NCI-H187 treated with DMSO at 0.1 percent for 48 hours (cell line): ENCODE results near the gene CMTM1.

Experiments
- DNase-seq: peaks from one replicate; lab custom pipeline; 2025; lab: John Stamatoyannopoulos, UW

The CMTM1 gene, protein sequence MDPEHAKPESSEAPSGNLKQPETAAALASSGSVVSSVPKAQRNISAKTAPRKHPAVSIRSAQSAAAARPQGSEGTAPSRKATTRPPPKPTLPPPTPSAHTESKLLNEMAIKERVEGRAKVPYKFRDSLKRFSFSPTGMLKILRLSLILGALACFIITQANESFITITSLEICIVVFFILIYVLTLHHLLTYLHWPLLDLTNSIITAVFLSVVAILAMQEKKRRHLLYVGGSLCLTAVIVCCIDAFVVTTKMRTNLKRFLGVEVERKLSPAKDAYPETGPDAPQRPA

GRCh38 chr16:66566051-66566901, at the start of gene CMTM1:
TSS of gene CMTM1 (plus strand) at chr16:66566439. CDS start at chr16:66566514, 75 bp downstream.
- DNase-seq = no peak

DNA sequence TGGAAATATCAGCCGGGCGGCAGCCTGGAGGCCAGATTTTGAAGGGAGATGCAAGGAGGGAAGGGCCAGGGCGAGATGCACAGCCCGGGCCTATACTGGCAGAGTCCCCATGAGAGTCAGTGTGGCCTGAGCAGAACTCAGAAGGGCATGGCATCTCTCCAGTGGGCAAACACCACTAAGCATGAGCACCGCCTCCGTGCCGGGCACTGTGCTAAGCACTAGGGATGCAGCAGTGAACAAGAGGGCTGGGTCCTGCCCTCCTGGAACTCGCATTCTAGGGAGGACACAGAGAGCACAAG, 49.8 kb upstream of the CMTM1 start:
- no peak for DNase-seq

- DNase-seq = no peak
Observed at GRCh38 chr16:66516808-66517585, 49.2 kb upstream of the CMTM1 start.

GRCh38 chr16:66517586-66518263, 48.5 kb upstream of the CMTM1 start:
- DNase-seq = no peak

DNA sequence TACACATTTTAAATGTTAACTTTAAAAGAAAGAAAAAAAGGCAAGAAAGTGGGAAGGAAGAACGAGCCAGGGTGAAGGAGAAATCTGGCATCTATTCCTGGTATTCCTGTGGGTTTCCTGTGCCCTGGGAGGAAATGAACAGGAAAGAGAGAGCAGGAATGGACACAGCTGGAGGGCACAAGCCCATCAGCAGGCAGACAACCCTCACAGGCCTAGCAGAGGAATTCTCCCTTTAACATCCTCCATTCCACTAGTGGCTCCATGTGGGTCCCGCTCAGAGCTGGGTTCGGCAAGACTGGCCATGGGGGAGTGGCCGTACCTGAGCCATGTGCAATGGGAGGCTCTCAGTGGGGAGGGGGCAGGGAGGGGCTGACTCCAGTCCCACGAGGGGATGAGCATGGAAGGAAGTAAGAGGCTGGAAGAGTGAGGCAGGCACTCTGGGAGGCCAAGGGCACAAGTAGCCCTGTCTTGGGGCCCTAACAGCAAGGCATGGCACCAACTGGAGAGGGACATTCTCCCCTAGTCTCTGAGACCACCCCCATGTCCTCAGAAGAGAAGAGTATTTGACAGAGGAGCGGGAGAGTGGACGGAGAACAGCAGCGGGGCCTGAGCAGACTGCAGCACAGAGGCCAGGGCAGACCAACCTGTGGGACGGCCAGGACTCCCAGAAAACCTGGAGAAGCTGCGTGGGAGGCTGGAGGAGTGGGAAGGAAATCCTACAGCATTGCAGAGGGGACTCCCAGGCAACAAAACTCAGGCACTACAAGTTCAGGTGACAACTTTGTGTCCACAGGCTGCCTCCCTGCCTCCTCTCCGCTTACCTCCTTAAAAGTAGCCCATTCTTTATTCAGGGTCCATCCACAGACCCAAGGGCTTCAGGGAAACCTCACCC, 46.5 kb upstream of the CMTM1 start:
- DNase-seq = no peak

GRCh38 chr16:66520406-66521170, 45.7 kb upstream of the CMTM1 start:
- no peak for DNase-seq

DNA sequence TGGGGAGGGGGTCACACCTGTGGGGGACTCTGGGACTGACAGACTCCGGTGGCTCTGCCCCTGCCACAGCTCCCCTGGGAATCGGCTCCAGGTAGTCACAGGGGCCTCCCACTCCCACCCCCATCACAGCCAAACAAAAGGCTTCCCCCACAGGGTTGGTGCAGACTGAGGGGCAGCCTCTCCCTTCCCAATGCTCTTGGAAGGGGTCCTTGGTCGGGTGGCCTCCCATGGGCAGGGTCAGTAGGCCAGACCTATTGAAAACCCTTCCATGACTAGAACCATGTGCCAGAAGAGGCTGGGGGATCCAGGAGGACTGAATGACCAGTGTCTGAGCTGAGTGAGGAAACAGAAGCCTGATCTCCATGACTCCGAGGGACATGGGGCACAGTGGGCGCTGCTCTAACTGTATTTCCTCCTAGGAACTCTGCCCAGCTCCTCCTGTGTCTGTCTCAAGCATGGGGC, 45.0 kb upstream of the CMTM1 start:
- no peak for DNase-seq

GRCh38 chr16:66521951-66522771, 44.1 kb upstream of the CMTM1 start:
- DNase-seq = no peak

DNA sequence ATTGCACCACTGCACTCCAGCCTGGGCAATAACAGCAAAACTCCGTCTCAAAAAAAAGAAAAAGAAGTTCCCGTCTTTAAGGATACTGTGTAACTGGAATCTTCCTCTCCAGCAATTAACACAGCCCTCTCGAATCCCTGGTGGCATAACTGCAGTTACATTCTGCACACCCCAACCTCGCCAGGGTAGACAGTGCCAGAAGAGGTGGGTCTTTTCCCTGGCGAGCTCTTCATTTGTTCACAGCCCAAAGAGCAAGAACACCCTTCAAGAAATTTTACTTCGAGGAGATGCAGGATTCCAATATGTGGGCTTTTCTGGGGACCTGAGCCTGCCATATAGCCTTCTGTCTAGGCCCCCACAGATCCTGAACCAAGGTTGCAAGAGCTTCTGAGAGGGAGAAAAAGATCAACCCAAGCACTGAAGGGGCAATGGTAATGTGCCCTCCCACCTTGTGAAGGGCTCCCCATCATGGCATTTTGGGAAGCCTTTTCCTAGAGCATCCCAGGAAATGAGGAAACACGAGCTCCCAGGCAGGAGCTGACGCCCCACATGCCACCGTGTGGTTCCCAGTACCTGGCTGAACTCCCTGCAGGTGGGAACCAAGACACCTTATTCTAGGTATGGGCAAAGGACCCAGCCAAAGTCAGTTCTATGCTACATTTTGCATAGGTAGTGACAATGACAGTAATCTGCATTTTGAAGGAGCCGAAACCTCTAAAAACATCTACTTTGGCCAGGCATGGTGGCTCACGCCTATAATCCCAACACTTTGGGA, 43.2 kb upstream of the CMTM1 start:
- no peak for DNase-seq

DNA sequence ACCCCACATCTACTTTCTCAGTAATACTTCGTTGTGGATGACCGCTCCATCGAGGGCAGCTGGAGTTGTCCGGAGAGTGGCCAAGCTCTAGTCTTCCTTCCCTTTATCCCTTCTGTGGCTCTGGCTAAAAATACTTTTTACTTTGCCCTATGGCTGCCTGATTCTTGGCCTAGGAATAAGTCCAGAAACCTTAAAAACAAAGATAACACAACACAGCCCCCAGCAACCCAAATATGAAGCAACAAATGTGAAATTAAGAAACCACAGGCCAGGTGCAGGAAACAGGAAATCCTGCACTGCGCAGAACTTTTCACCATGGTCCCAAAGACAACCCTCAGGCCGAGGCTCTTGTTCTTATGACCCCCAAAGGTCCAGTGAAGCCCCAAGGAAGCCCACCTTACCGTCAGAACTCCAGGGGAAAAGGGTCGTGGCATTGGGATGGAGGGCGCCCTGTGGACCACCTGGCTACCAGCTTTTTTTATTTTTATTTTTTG, 42.3 kb upstream of the CMTM1 start:
- no peak for DNase-seq

GRCh38 chr16:66524601-66525164, 41.6 kb upstream of the CMTM1 start:
- DNase-seq = no peak

- DNase-seq = no peak
Observed at GRCh38 chr16:66525396-66526180, 40.7 kb upstream of the CMTM1 start.

GRCh38 chr16:66528294-66528693, 37.9 kb upstream of the CMTM1 start:
- DNase-seq = no peak

- no peak for DNase-seq
Observed at GRCh38 chr16:66529475-66529874, 36.8 kb upstream of the CMTM1 start.

DNA sequence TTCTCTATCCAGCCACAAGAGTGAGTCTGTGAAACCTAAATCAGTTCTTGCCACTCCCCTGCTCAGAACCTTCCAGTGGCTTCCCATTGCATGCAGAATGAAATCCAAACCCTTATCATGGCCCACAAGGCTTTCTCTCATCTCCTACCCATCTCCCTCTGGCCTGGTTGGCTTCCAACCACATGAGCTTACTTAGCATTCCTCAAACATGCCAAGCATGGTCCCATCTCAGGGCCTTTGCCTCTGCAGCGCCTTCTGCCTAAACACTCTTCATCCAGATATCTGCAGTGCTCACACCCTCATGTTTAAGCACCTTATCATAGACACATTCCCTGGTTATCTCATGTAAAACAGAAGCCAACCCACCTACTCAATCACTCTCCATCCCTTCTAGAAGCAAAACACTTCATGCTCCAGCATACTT, 31.9 kb upstream of the CMTM1 start:
- no peak for DNase-seq

DNA sequence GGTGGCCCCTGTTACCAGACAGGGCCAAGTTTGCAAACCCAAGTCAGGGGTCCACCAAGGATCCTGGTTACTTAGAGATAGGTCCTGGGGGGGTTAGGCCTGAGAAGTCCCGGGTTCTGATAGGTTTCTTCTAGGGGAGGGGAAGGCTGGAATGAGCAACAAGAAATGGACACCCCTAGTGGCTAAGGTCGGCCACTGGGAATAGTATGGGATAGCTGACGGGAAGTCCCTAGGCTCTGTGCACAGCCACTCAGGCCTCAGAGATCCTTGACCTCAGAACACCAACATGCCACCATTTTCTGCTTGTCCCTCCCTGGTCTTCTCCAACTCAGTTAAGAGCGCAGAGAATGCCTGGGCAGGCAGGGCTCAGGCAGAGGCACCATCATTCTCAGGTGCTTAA, 29.7 kb upstream of the CMTM1 start:
- DNase-seq = no peak

GRCh38 chr16:66537236-66537635, 29.0 kb upstream of the CMTM1 start:
- DNase-seq = no peak
